Vagina (tissue), 2 donors: ENCODE measurements around the gene CTDSPL2.
A peak's percentile ranks its signal among the peaks of the same experiment; 100 is the strongest.

Experiments
- CTCF ChIP-seq, 3 experiments: fragments of 450-650 bp in 2 of 3; fragments of 200-600 bp in 1 of 3; sonication (generic) in 1 of 3; IDR thresholded peaks; one replicate each; pipeline ENCODE4 v1.5.1; 2017 to 2019; ENCODE audit warnings: antibody characterized with exemption in 3 of 3, mild to moderate bottlenecking in 2 of 3, moderate library complexity in 2 of 3
- POLR2A ChIP-seq, 2 donors: fragments of 450-650 bp; IDR thresholded peaks; one replicate each; pipeline ENCODE4 v1.6.1; 2017; ENCODE audit warnings: antibody characterized with exemption in 2 of 2, mild to moderate bottlenecking in 2 of 2, moderate library complexity in 2 of 2
- POLR2AphosphoS5 ChIP-seq, 2 donors: sonication (generic); formaldehyde crosslinking; IDR thresholded peaks; one replicate each; pipeline ENCODE4 v1.9.0; 2017; ENCODE audit warnings: antibody characterized with exemption in 2 of 2, mild to moderate bottlenecking in 2 of 2, low read depth in 1 of 2; ENCODE audit not compliant: insufficient read depth in 1 of 2

GRCh38 chr15:44536962-44537734 lies 109.7 kb downstream of the CTDSPL2 start, which contains the start of gene EIF3J:
- TF ChIP-seq CTCF (IDR thresholded peaks at IDR 0.05) (no peak), POLR2A (IDR thresholded peaks at IDR 0.05) (peak in 1 of 2 donors; percentile 75), POLR2AphosphoS5 (IDR thresholded peaks at IDR 0.05; ENCODE audit: insufficient read depth in 1 of 2, low read depth in 1 of 2) (peak in 1 of 2 donors; percentile 79)
